Esophagus squamous epithelium (tissue), 5 donors: Measurements from ENCODE around the gene GLG1. TPM values are rescaled to one million over a fixed set of nuclear protein-coding genes. Genes with fewer than 3 reads are reported as not detected.

Source experiments
- DNase-seq: peaks from one replicate; lab custom pipeline; 2025; lab: John Stamatoyannopoulos, UW
- H3K27ac ChIP-seq, 4 donors: fragments of 200-600 bp; sonication (generic); one replicate each; pipeline ENCODE4 v1.5.1; 2016 to 2019; ENCODE audit warnings: mild to moderate bottlenecking in 1 of 4
- H3K27me3 ChIP-seq, 4 donors: fragments of 200-600 bp; sonication (generic); 1 replicate in 3 of 4; 2 replicates in 1 of 4; pipeline versions ENCODE4 v1.5.1 to v1.6.0; 2017 to 2021; ENCODE audit warnings: antibody characterized with exemption in 1 of 4
- H3K36me3 ChIP-seq, 3 donors: fragments of 200-600 bp; sonication (generic); one replicate each; pipeline ENCODE4 v1.5.1; 2016 to 2019
- H3K4me1 ChIP-seq, 3 donors: fragments of 200-600 bp; sonication (generic); one replicate each; pipeline ENCODE4 v1.5.1; 2017 to 2019
- H3K4me3 ChIP-seq, 4 donors: fragments of 200-600 bp; sonication (generic); 1 replicate in 3 of 4; 2 replicates in 1 of 4; pipeline ENCODE4 v1.5.1; 2016 to 2019; ENCODE audit warnings: mild to moderate bottlenecking in 2 of 4, moderate library complexity in 1 of 4
- H3K9me3 ChIP-seq, 3 donors: fragments of 200-600 bp; sonication (generic); one replicate each; pipeline ENCODE4 v1.5.1; 2016 to 2019
- POLR2A ChIP-seq, 4 donors: fragments of 450-650 bp; IDR thresholded peaks; one replicate each; pipeline ENCODE4 v1.6.1; 2017; ENCODE audit warnings: antibody characterized with exemption in 4 of 4, mild to moderate bottlenecking in 4 of 4, moderate library complexity in 3 of 4
- WGBS, 2 donors: methylation state at CpG; one replicate each; pipeline ENCODE4 v1.1.5; 2018; 5-methylcytosine and 5-hydroxymethylcytosine counted together
- intact Hi-C: fragments of 100-400 bp; cut with DNase I; formaldehyde crosslinking; loops from one replicate; pipeline ENCODE4 v1.15.0; 2022
- total RNA-seq, 4 donors: library from RNA; depleted of rRNA; stranded (reverse); fragments of >200 nt; gene quantifications; one replicate each; pipeline ENCODE4 v1.1.0, GENCODE V29; 2016
- TF ChIP-seq, protein P1 (sequence below), 6 experiments: fragments of 450-650 bp in 4 of 6; fragments of 200-600 bp in 2 of 6; sonication (generic) in 2 of 6; IDR thresholded peaks; one replicate each; pipeline ENCODE4 v1.5.1; 2016 to 2019; ENCODE audit warnings: antibody characterized with exemption in 6 of 6, mild to moderate bottlenecking in 4 of 6, moderate library complexity in 4 of 6
- donor health status: DM: yes; HTN: yes; CAD: no.

GLG1 gene
- total RNA-seq, 4 donors from 2014 or later: 59.2 to 71.9 (median 60.8) TPM

DNA sequence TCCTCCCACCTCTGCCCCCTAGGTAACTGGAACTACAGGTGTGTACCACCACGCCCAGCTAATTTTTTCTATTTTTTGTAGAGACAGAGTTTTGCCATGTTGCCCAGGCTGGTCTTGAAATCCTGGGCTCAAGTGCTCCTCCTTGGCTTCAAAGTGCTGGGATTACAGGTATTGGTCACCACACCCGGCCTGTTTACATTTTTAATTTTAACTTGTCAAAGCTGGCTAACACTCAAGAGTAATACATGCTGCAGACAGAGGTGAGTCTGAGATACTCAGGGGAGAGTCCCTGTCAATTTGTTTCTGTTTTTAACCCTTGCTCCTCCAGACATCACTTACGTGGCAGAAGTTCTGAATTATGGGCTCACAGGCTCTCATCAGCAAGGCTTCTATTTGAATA lies 134.9 kb downstream of the GLG1 start:
- no peak for DNase-seq
- Histone ChIP-seq H3K9me3 (no peaks in the 10 kb centered on the region), H3K27ac (no peak overlapping the region), H3K27me3 (no peaks in the 10 kb centered on the region), H3K4me1 (peaks cover 0 to 11% (median 0%) of the 10 kb centered on the region in 3 donors), H3K36me3 (peaks cover 3 to 100% (median 21%) of the 10 kb centered on the region in 3 donors), H3K4me3 (no peak overlapping the region)
- WGBS, 2 donors: 62 to 77% methylated on average over 3 of the region's 3 CpGs
- intact Hi-C loops: no loop called here
- TF ChIP-seq, protein P1, sequence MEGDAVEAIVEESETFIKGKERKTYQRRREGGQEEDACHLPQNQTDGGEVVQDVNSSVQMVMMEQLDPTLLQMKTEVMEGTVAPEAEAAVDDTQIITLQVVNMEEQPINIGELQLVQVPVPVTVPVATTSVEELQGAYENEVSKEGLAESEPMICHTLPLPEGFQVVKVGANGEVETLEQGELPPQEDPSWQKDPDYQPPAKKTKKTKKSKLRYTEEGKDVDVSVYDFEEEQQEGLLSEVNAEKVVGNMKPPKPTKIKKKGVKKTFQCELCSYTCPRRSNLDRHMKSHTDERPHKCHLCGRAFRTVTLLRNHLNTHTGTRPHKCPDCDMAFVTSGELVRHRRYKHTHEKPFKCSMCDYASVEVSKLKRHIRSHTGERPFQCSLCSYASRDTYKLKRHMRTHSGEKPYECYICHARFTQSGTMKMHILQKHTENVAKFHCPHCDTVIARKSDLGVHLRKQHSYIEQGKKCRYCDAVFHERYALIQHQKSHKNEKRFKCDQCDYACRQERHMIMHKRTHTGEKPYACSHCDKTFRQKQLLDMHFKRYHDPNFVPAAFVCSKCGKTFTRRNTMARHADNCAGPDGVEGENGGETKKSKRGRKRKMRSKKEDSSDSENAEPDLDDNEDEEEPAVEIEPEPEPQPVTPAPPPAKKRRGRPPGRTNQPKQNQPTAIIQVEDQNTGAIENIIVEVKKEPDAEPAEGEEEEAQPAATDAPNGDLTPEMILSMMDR (IDR thresholded peaks at IDR 0.05): no peak
- TF ChIP-seq POLR2A (IDR thresholded peaks at IDR 0.05): no peak

DNA sequence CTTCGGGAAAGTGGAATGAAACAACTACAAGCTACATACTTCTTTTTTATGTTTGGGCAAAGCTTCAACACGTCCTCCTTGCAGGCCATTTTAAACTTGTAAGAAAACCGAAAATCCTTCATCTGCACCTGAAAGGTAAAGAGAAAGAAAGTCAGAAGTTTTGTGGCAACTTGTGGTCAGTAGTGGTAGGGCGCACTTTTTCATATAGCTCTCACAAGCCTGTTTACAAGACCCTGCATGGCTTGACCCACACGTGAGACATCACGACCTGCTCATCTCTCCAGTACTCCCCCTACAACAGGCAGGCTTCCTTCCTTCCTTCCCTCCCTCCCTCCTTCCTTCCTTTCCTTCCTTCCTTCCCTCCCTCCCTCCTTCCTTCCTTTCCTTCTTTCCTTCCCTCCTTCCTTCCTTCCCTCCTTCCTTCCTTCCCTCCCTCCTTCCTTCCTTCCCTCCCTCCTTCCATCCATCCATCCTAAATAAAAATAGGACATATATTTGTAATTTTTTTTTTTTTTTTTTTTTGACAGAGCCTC lies 136.9 kb downstream of the GLG1 start:
- Histone ChIP-seq H3K4me3 (no peak overlapping the region), H3K4me1 (peaks cover 0 to 11% (median 0%) of the 10 kb centered on the region in 3 donors), H3K36me3 (peaks cover 3 to 100% (median 30%) of the 10 kb centered on the region in 3 donors), H3K27me3 (no peaks in the 10 kb centered on the region), H3K27ac (no peak overlapping the region), H3K9me3 (no peaks in the 10 kb centered on the region)
- intact Hi-C loops: no loop called here
- 84 to 92% methylated on average over 5 of the region's 6 CpGs for WGBS, 2 donors
- DNase-seq: no peak
- TF ChIP-seq, protein P1 (IDR thresholded peaks at IDR 0.05): no peak
- TF ChIP-seq POLR2A (IDR thresholded peaks at IDR 0.05): no peak

DNA sequence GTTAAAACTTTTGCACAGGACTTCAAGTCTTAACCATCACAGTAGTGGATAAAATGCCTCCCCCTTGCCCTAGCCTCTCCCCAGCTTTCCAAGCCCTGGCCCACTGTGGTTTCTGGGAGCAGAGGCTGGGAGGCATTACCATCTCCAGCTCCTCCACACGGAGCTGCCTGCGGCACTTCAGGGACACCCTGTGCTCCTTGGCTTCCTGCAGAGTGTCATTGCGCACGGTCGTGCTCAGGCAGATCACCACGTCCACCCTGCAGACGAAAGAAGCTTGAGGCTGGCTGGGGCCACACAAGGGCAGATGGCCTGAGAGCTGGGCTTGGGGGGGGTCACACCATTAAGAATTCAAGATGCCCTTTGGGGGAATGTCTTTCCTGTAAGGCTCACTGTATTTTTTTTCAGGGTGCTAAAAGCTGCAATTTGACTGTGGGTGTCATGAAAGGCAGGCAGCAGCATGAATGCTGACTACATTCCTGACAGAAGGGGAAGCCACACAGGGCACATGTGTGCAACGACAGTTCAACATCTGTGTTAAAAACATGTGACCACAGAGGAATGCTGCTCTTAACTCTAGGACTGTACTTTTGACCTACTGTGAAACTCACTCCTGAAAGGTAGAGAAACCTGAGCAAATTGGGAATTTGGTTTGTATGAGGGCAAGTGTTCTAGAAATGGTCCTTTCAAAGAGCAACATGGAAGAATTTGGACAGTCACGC lies 137.9 kb downstream of the GLG1 start:
- H3K27me3 ChIP-seq: no peaks in the 10 kb centered on the region
- H3K4me1 ChIP-seq: peaks cover 0 to 11% (median 0%) of the 10 kb centered on the region in 3 donors
- H3K36me3 ChIP-seq: peaks cover 3 to 100% (median 33%) of the 10 kb centered on the region in 3 donors
- H3K4me3 ChIP-seq: no peak overlapping the region
- no peaks in the 10 kb centered on the region for H3K9me3 ChIP-seq
- 78 to 81% methylated on average over 2 to 4 of the region's 9 CpGs for WGBS, 2 donors
- intact Hi-C loops: no loop called here
- no peak for TF ChIP-seq POLR2A (IDR thresholded peaks at IDR 0.05)
- TF ChIP-seq, protein P1 (IDR thresholded peaks at IDR 0.05): no peak
- DNase-seq: no peak
- H3K27ac ChIP-seq: no peak overlapping the region

DNA sequence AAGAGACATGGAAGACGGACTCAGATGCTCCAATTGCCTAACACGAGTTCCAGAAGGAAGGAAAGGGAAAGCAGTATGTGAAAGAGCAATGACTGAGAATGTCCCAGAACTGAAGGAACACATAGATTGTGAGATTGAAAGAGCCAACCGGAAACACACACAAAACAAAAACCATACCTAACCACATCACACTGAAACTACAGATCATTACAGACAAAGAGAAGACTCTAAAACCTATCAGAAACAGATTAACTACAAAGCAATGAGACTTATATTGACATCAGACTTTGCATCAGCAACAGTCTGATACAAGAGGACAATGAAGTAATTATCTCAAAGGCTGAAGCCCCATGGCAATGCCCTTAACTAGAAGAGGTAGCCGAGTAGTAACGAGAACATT lies 140.0 kb downstream of the GLG1 start:
- WGBS, 2 donors: 82 to 90% methylated on average over 5 of the region's 5 CpGs
- Histone ChIP-seq H3K4me3 (no peak overlapping the region), H3K27ac (no peak overlapping the region), H3K4me1 (peaks cover 3 to 17% (median 3%) of the 10 kb centered on the region in 3 donors), H3K27me3 (no peaks in the 10 kb centered on the region), H3K9me3 (no peaks in the 10 kb centered on the region), H3K36me3 (peaks cover 3 to 100% (median 41%) of the 10 kb centered on the region in 3 donors)
- DNase-seq: no peak
- no peak for TF ChIP-seq POLR2A (IDR thresholded peaks at IDR 0.05)
- TF ChIP-seq, protein P1 (IDR thresholded peaks at IDR 0.05): no peak
- intact Hi-C loops: no loop called here
